ENCODE data around the gene RPL29. TPM values are rescaled to one million over a fixed set of nuclear protein-coding genes. Genes with fewer than 3 reads are reported as not detected.
A peak's percentile ranks its signal among the peaks of the same experiment; 100 is the strongest.

The RPL29 gene
- total RNA-seq, 2 experiments from 2014 or later = 1,927 to 1,957 TPM

DNA sequence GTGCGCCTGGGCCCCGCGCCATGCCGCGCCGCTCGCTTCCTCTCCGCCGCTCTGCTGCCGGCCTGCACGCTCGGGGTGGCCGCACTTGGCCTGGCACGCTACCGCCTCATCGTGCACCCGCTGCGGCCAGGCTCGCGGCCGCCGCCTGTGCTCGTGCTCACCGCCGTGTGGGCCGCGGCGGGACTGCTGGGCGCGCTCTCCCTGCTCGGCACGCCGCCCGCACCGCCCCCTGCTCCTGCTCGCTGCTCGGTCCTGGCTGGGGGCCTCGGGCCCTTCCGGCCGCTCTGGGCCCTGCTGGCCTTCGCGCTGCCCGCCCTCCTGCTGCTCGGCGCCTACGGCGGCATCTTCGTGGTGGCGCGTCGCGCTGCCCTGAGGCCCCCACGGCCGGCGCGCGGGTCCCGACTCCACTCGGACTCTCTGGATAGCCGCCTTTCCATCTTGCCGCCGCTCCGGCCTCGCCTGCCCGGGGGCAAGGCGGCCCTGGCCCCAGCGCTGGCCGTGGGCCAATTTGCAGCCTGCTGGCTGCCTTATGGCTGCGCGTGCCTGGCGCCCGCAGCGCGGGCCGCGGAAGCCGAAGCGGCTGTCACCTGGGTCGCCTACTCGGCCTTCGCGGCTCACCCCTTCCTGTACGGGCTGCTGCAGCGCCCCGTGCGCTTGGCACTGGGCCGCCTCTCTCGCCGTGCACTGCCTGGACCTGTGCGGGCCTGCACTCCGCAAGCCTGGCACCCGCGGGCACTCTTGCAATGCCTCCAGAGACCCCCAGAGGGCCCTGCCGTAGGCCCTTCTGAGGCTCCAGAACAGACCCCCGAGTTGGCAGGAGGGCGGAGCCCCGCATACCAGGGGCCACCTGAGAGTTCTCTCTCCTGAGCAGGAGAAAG lies 39.6 kb downstream of the RPL29 start:
- H3K4me3 Mint-ChIP-seq = peak overlapping the region; percentile 33

GRCh38 chr3:51955175-51955892 lies 40.4 kb downstream of the RPL29 start, which contains the start of gene GPR62:
Gene GPR62 (plus strand): TSS chr3:51955381. CDS start chr3:51955653, 272 bp downstream.
- CTCF ChIA-PET = interaction anchor here (1.3 to 2.1 kb wide), 3 partner anchors 11 to 16 kb away, joined by 3 to 6 read pairs (median 4); no protein-coding TSS in a partner anchor
- Mint-ChIP-seq H3K9me3 (no peaks in the 10 kb centered on the region), H3K4me1 (ENCODE audit: low read depth) (no peaks in the 10 kb centered on the region), H3K4me3 (peak within 1 kb of the TSS; percentile 17), H3K36me3 (ENCODE audit: low read depth) (no peaks in the 10 kb centered on the region), H3K27me3 (ENCODE audit: low read depth) (peaks cover 17% of the 10 kb centered on the region), H3K27ac (no peak within 1 kb of the TSS)
- intact Hi-C loops (cut with micrococcal nuclease) = no loop called here
- no peak for DNase-seq

More for the DNA sequence above, 39.6 kb downstream of the RPL29 start:
- H3K9me3 Mint-ChIP-seq = no peaks in the 10 kb centered on the region
- intact Hi-C loops (cut with micrococcal nuclease) = loop anchor here (1.0 to 2.0 kb wide), 2 partner anchors 14 to 19 kb away; partner anchors contain the start of genes ABHD14A, ABHD14B and PARP3
- peaks cover 17% of the 10 kb centered on the region for H3K27me3 Mint-ChIP-seq (ENCODE audit: low read depth)
- H3K36me3 Mint-ChIP-seq (ENCODE audit: low read depth) = no peaks in the 10 kb centered on the region
- no peaks in the 10 kb centered on the region for H3K4me1 Mint-ChIP-seq (ENCODE audit: low read depth)
- DNase-seq = peak; percentile 50
- CTCF ChIA-PET = interaction anchor here (1.3 to 1.4 kb wide), 3 partner anchors 13 to 15 kb away, joined by 3 to 4 read pairs (median 4); partner anchors contain the start of gene PARP3
- H3K27ac Mint-ChIP-seq = no peak overlapping the region

DNA sequence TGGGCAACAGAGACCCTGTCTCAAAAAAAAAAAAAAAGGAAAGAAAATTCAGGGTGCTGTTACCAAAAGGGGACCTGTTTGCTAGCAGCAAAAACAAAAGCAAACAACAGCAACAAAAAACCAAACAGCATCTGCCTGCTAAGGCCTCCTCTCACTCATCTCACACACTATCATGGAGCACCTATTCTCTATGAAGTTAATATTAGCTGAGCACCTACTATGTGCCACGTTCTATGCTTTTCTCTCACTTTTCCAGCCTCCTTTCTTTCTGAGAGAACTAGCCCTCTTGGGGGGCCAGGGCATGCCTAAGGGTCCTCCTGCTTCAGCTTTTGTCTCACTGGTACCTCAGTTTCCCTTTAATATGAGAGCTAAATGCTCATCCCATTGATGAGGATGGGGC lies 41.0 kb downstream of the RPL29 start:
- H3K27ac Mint-ChIP-seq = no peak overlapping the region
- no peaks in the 10 kb centered on the region for H3K36me3 Mint-ChIP-seq (ENCODE audit: low read depth)
- DNase-seq = no peak
- H3K4me1 Mint-ChIP-seq (ENCODE audit: low read depth) = no peaks in the 10 kb centered on the region
- CTCF ChIA-PET = interaction anchor here (0.9 to 2.1 kb wide), 4 partner anchors 10 to 17 kb away, joined by 3 to 6 read pairs (median 4); no protein-coding TSS in a partner anchor
- peaks cover 17% of the 10 kb centered on the region for H3K27me3 Mint-ChIP-seq (ENCODE audit: low read depth)
- no peaks in the 10 kb centered on the region for H3K9me3 Mint-ChIP-seq
- intact Hi-C loops (cut with micrococcal nuclease) = no loop called here
- no peak overlapping the region for H3K4me3 Mint-ChIP-seq

DNA sequence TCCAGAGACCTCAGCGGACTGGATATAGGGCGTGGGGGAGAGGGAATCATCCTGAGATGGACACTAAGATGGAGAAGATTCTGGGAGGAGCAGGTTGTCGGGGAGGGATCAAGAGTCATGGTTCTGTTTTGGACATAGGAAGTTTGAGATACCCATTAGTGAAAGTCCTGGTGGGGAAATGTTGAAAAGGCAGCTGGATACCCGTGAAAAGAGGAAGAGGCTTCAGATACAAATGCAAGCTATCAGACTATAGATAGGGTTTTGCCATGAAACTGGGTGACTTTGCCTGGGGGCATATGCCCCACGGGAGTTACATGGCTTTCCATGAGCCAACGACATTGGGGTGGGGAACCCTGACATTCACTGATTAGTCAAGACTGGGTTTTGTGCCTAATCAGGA lies 41.6 kb downstream of the RPL29 start:
- no peak overlapping the region for H3K27ac Mint-ChIP-seq
- H3K4me3 Mint-ChIP-seq = no peak overlapping the region
- H3K4me1 Mint-ChIP-seq (ENCODE audit: low read depth) = no peaks in the 10 kb centered on the region
- no peaks in the 10 kb centered on the region for H3K36me3 Mint-ChIP-seq (ENCODE audit: low read depth)
- peaks cover 17% of the 10 kb centered on the region for H3K27me3 Mint-ChIP-seq (ENCODE audit: low read depth)
- intact Hi-C loops (cut with micrococcal nuclease) = no loop called here
- CTCF ChIA-PET = interaction anchor here (0.9 to 2.1 kb wide), 2 partner anchors 10 to 11 kb away, joined by 3 to 6 read pairs; no protein-coding TSS in a partner anchor
- no peak for DNase-seq
- no peaks in the 10 kb centered on the region for H3K9me3 Mint-ChIP-seq

GRCh38 chr3:51953445-51953844 lies 42.2 kb downstream of the RPL29 start:
- no peaks in the 10 kb centered on the region for H3K4me1 Mint-ChIP-seq (ENCODE audit: low read depth)
- CTCF ChIA-PET = interaction anchor here (2.1 kb wide), 1 partner anchor 9 kb away, joined by 6 read pairs; no protein-coding TSS in a partner anchor
- H3K27me3 Mint-ChIP-seq (ENCODE audit: low read depth) = peaks cover 17% of the 10 kb centered on the region
- intact Hi-C loops (cut with micrococcal nuclease) = no loop called here
- H3K4me3 Mint-ChIP-seq = no peak overlapping the region
- H3K36me3 Mint-ChIP-seq (ENCODE audit: low read depth) = no peaks in the 10 kb centered on the region
- H3K9me3 Mint-ChIP-seq = no peaks in the 10 kb centered on the region
- no peak overlapping the region for H3K27ac Mint-ChIP-seq
- no peak for DNase-seq

GRCh38 chr3:51950899-51951298 lies 44.8 kb downstream of the RPL29 start:
- intact Hi-C loops (cut with micrococcal nuclease) = no loop called here
- no peaks in the 10 kb centered on the region for H3K9me3 Mint-ChIP-seq
- peaks cover 17% of the 10 kb centered on the region for H3K27me3 Mint-ChIP-seq (ENCODE audit: low read depth)
- H3K36me3 Mint-ChIP-seq (ENCODE audit: low read depth) = no peaks in the 10 kb centered on the region
- no peaks in the 10 kb centered on the region for H3K4me1 Mint-ChIP-seq (ENCODE audit: low read depth)
- CTCF ChIA-PET = interaction anchor here (1.8 kb wide), 1 partner anchor 8 kb away, joined by 4 read pairs; no protein-coding TSS in a partner anchor
- H3K4me3 Mint-ChIP-seq = no peak overlapping the region
- DNase-seq = no peak
- H3K27ac Mint-ChIP-seq = no peak overlapping the region

GRCh38 chr3:51949121-51949520 lies 46.6 kb downstream of the RPL29 start:
- Mint-ChIP-seq H3K27ac (no peak overlapping the region), H3K4me1 (ENCODE audit: low read depth) (no peaks in the 10 kb centered on the region), H3K36me3 (ENCODE audit: low read depth) (no peaks in the 10 kb centered on the region), H3K4me3 (no peak overlapping the region), H3K27me3 (ENCODE audit: low read depth) (peaks cover 6% of the 10 kb centered on the region), H3K9me3 (no peaks in the 10 kb centered on the region)
- no peak for DNase-seq
- intact Hi-C loops (cut with micrococcal nuclease) = no loop called here
- CTCF ChIA-PET = no interaction called here

- Mint-ChIP-seq H3K4me1 (ENCODE audit: low read depth) (peaks cover under 1% of the 10 kb centered on the region), H3K27ac (no peak overlapping the region), H3K27me3 (ENCODE audit: low read depth) (peaks cover 1% of the 10 kb centered on the region), H3K4me3 (no peak overlapping the region), H3K36me3 (ENCODE audit: low read depth) (no peaks in the 10 kb centered on the region), H3K9me3 (no peaks in the 10 kb centered on the region)
- no peak for DNase-seq
- CTCF ChIA-PET = no interaction called here
- intact Hi-C loops (cut with micrococcal nuclease) = no loop called here
These were observed 47.6 kb downstream of the RPL29 start for GRCh38 chr3:51948016-51948580.

- Mint-ChIP-seq H3K27ac (no peak overlapping the region), H3K4me3 (no peak overlapping the region), H3K4me1 (ENCODE audit: low read depth) (peaks cover 4% of the 10 kb centered on the region), H3K9me3 (no peaks in the 10 kb centered on the region), H3K27me3 (ENCODE audit: low read depth) (no peaks in the 10 kb centered on the region), H3K36me3 (ENCODE audit: low read depth) (no peaks in the 10 kb centered on the region)
- CTCF ChIA-PET = no interaction called here
- DNase-seq = no peak
- intact Hi-C loops (cut with micrococcal nuclease) = loop anchor here (1.0 kb wide), 1 partner anchor 47 kb away; no protein-coding TSS in a partner anchor
These were observed 48.3 kb downstream of the RPL29 start for GRCh38 chr3:51947215-51947900.

DNA sequence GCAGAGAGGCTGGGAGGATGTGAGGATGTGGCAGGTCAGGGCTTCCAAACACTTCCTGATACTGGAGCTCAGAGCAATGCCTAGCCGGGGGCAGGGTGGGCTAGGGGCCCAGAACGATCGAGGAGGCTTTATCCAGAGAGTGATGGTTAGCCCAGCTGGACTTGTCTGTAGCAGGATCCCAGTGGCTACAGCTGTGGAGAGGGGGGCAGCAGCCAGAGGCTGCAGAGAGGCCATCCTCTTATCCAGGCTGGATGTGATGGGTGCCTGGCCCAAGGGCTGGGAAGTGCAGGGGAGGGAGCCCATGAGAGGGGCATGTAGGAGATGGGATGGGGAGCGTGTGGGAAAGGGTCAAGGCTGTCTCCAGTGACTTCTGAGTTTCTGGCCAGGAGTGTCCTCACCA lies 48.9 kb downstream of the RPL29 start:
- no peak for DNase-seq
- Mint-ChIP-seq H3K27ac (no peak overlapping the region), H3K36me3 (ENCODE audit: low read depth) (no peaks in the 10 kb centered on the region), H3K4me3 (no peak overlapping the region), H3K4me1 (ENCODE audit: low read depth) (peaks cover 4% of the 10 kb centered on the region), H3K9me3 (no peaks in the 10 kb centered on the region), H3K27me3 (ENCODE audit: low read depth) (no peaks in the 10 kb centered on the region)
- intact Hi-C loops (cut with micrococcal nuclease) = loop anchor here (1.0 kb wide), 1 partner anchor 48 kb away; no protein-coding TSS in a partner anchor
- CTCF ChIA-PET = no interaction called here

- no peak for DNase-seq
- intact Hi-C loops (cut with micrococcal nuclease) = no loop called here
- H3K9me3 Mint-ChIP-seq = no peaks in the 10 kb centered on the region
- no peak overlapping the region for H3K27ac Mint-ChIP-seq
- no peaks in the 10 kb centered on the region for H3K27me3 Mint-ChIP-seq (ENCODE audit: low read depth)
- no peak overlapping the region for H3K4me3 Mint-ChIP-seq
- peaks cover 1% of the 10 kb centered on the region for H3K36me3 Mint-ChIP-seq (ENCODE audit: low read depth)
- CTCF ChIA-PET = no interaction called here
- peaks cover 6% of the 10 kb centered on the region for H3K4me1 Mint-ChIP-seq (ENCODE audit: low read depth)
These were observed 49.6 kb downstream of the RPL29 start for GRCh38 chr3:51945926-51946705.

Measured in activated naive CD4-positive, alpha-beta T cell treated with anti-CD3 and anti-CD28 coated beads for 36 hours (primary cell).